Right lobe of liver (tissue), 6 donors: ENCODE measurements around the gene FBXL19. TPM values are rescaled to one million over a fixed set of nuclear protein-coding genes. Genes with fewer than 3 reads are reported as not detected.
A peak's percentile ranks its signal among the peaks of the same experiment; 100 is the strongest.

Experiments
- ATAC-seq, 4 donors: fragments of 200-7000 bp; cut with Tn5 transposase; one replicate each; pipeline ENCODE4 v1.9.1; 2020; ENCODE audit warnings: mild to moderate bottlenecking in 4 of 4, moderate library complexity in 4 of 4
- DNase-seq, 3 donors: peaks; one replicate each; pipeline ENCODE4 v3.0.0-alpha.2; 2020
- H3K27ac ChIP-seq, 3 donors: fragments of 200-600 bp; one replicate each; pipeline ENCODE4 v1.8.0; 2022
- H3K27me3 ChIP-seq, 2 donors: fragments of 200-600 bp; one replicate each; pipeline ENCODE4 v1.8.0; 2022
- H3K36me3 ChIP-seq, 4 donors: fragments of 200-600 bp; sonication (generic) in 1 of 4; one replicate each; pipeline versions ENCODE4 v1.5.1 to v1.8.0; 2017 to 2022; ENCODE audit warnings: control low read depth in 1 of 4
- H3K4me1 ChIP-seq, 4 donors: fragments of 200-600 bp; sonication (generic) in 1 of 4; one replicate each; pipeline versions ENCODE4 v1.5.1 to v1.8.0; 2017 to 2022; ENCODE audit warnings: control low read depth in 1 of 4
- H3K4me3 ChIP-seq, 3 donors: fragments of 200-600 bp; one replicate each; pipeline ENCODE4 v1.8.0; 2022
- H3K9me3 ChIP-seq, 4 donors: fragments of 200-600 bp; sonication (generic) in 1 of 4; one replicate each; pipeline versions ENCODE4 v1.5.1 to v1.8.0; 2017 to 2022; ENCODE audit warnings: control low read depth in 1 of 4
- CTCF ChIP-seq, 4 donors: fragments of 200-600 bp in 3 of 4; fragments of 450-650 bp in 1 of 4; IDR thresholded peaks; one replicate each; pipeline versions ENCODE4 v1.5.1 to v1.8.0; 2016 to 2022; ENCODE audit warnings: antibody characterized with exemption in 4 of 4, mild to moderate bottlenecking in 2 of 4
- POLR2A ChIP-seq: fragments of 450-650 bp; IDR thresholded peaks from one replicate; pipeline ENCODE4 v1.6.1; 2017; ENCODE audit warnings: antibody characterized with exemption, mild to moderate bottlenecking
- whole genome bisulfite sequencing: methylation state at CpG from one replicate; pipeline ENCODE4 v1.1.6; 2018; ENCODE audit warnings: low coverage, low lambda C conversion rate; ENCODE audit not compliant: insufficient coverage; ENCODE audit errors: missing lambda C conversion rate; 5-methylcytosine and 5-hydroxymethylcytosine counted together
- intact Hi-C, 2 donors: fragments of 100-400 bp; cut with DNase I; formaldehyde crosslinking; loops; one replicate each; pipeline versions ENCODE4 v1.11.2 to v1.14.1; 2022
- total RNA-seq, 6 experiments: library from RNA; depleted of rRNA in 2 of 6; stranded (reverse); fragments of >200 nt in 2 of 6; fragmentation: NEBNext Ultra II Directional in 3 of 6; extraction: Animal tissue kit (Norgen Biotek cat#: 25700) in 3 of 6; gene quantifications; one replicate each; pipeline versions ENCODE4 v1.1.0 to v1.2.4, GENCODE V29; 2016 to 2023
- donor health status: DM: no; HTN: yes; CAD: no.
- donor health status: DM: no; HTN: no; CAD: no.
- donor health status: DM: no; HTN: no; CAD: no.
- donor health status: DM: no; HTN: yes; CAD: no.
- donor health status: DM: no; HTN: yes; CAD: no.

Gene FBXL19
- total RNA-seq, 6 experiments from 2014 or later: 2.8 to 8.0 (median 3.4) TPM

GRCh38 chr16:30902029-30902972 lies 21.1 kb upstream of the FBXL19 start:
- Histone ChIP-seq H3K27me3 (no peaks in the 10 kb centered on the region), H3K4me1 (peaks cover 0 to 5% (median 2%) of the 10 kb centered on the region in 4 donors), H3K9me3 (no peaks in the 10 kb centered on the region), H3K4me3 (peak overlapping the region; percentile 42 to 66 (median 49)), H3K36me3 (no peaks in the 10 kb centered on the region), H3K27ac (peak overlapping the region; percentile 77 to 86 (median 78))
- ATAC-seq: peak; percentile 85 to 95 (median 89)
- intact Hi-C loops: no loop called here
- 38% methylated on average over 13 of the region's 99 CpGs for WGBS
- DNase-seq: peak; percentile 78 to 81 (median 81)
- TF ChIP-seq POLR2A (peak; percentile 48), CTCF (IDR thresholded peaks at IDR 0.05) (peak in 2 of 4 donors; percentile 54 to 76)

- no peaks in the 10 kb centered on the region for H3K4me1 ChIP-seq
- H3K9me3 ChIP-seq: no peaks in the 10 kb centered on the region
- 72% methylated on average over 4 of the region's 4 CpGs for WGBS
- no peak for TF ChIP-seq POLR2A
- TF ChIP-seq CTCF (IDR thresholded peaks at IDR 0.05): no peak
- DNase-seq (no peak), ATAC-seq (no peak)
- H3K36me3 ChIP-seq: no peaks in the 10 kb centered on the region
- intact Hi-C loops: no loop called here
- peak overlapping the region in 2 of 3 donors; percentile 49 to 66 for H3K4me3 ChIP-seq
- no peaks in the 10 kb centered on the region for H3K27me3 ChIP-seq
- peak overlapping the region in 2 of 3 donors; percentile 78 to 86 for H3K27ac ChIP-seq
Observed at GRCh38 chr16:30903002-30903401, 20.4 kb upstream of the FBXL19 start.

GRCh38 chr16:30903596-30903995 lies 19.8 kb upstream of the FBXL19 start:
- WGBS: 40% methylated on average over 1 of the region's 4 CpGs
- no peak for TF ChIP-seq CTCF (IDR thresholded peaks at IDR 0.05)
- TF ChIP-seq POLR2A: no peak
- Histone ChIP-seq H3K4me3 (no peak overlapping the region), H3K27ac (peak overlapping the region in 2 of 3 donors; percentile 57 to 86), H3K36me3 (no peaks in the 10 kb centered on the region), H3K4me1 (no peaks in the 10 kb centered on the region), H3K27me3 (no peaks in the 10 kb centered on the region), H3K9me3 (no peaks in the 10 kb centered on the region)
- DNase-seq: no peak
- intact Hi-C loops: no loop called here
- ATAC-seq: peak; percentile 38 to 47 (median 42)

GRCh38 chr16:30904114-30904780 lies 19.1 kb upstream of the FBXL19 start:
- H3K4me1 ChIP-seq: no peaks in the 10 kb centered on the region
- no peak for ATAC-seq
- H3K9me3 ChIP-seq: no peaks in the 10 kb centered on the region
- 40% methylated on average over 1 of the region's 19 CpGs for WGBS
- intact Hi-C loops: no loop called here
- no peak for DNase-seq
- no peak overlapping the region for H3K4me3 ChIP-seq
- no peaks in the 10 kb centered on the region for H3K36me3 ChIP-seq
- H3K27me3 ChIP-seq: no peaks in the 10 kb centered on the region
- TF ChIP-seq POLR2A: no peak
- no peak for TF ChIP-seq CTCF (IDR thresholded peaks at IDR 0.05)
- H3K27ac ChIP-seq: peak overlapping the region in 2 of 3 donors; percentile 57 to 86
